ENCODE results near the gene BECN2.

DNA sequence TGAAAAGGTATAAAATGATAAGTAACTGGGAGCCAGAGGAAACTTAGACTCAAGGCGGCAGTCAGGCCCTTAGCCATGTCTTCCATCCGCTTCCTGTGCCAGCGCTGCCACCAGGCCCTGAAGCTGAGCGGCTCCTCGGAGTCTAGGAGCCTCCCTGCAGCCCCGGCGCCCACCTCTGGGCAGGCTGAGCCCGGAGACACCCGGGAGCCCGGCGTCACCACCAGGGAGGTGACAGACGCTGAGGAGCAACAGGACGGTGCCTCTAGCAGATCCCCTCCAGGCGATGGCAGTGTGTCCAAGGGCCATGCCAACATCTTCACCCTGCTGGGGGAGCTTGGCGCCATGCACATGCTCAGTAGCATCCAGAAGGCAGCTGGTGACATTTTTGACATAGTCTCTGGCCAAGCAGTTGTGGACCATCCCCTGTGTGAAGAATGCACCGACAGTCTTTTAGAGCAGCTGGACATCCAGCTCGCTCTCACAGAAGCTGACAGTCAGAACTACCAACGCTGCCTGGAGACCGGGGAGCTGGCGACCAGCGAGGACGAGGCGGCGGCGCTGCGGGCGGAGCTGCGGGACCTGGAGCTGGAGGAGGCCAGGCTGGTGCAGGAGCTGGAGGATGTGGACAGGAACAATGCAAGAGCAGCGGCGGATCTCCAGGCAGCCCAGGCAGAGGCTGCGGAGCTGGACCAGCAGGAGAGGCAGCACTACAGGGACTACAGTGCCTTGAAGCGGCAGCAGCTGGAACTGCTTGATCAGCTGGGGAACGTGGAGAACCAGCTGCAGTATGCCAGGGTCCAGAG is at the start of gene BECN2:
- TF ChIP-seq, protein P1, sequence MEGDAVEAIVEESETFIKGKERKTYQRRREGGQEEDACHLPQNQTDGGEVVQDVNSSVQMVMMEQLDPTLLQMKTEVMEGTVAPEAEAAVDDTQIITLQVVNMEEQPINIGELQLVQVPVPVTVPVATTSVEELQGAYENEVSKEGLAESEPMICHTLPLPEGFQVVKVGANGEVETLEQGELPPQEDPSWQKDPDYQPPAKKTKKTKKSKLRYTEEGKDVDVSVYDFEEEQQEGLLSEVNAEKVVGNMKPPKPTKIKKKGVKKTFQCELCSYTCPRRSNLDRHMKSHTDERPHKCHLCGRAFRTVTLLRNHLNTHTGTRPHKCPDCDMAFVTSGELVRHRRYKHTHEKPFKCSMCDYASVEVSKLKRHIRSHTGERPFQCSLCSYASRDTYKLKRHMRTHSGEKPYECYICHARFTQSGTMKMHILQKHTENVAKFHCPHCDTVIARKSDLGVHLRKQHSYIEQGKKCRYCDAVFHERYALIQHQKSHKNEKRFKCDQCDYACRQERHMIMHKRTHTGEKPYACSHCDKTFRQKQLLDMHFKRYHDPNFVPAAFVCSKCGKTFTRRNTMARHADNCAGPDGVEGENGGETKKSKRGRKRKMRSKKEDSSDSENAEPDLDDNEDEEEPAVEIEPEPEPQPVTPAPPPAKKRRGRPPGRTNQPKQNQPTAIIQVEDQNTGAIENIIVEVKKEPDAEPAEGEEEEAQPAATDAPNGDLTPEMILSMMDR (IDR thresholded peaks at IDR 0.05; ENCODE audit: low read depth, low read length), result no peak
- no peak for TF ChIP-seq EZH2phosphoT487 (IDR thresholded peaks at IDR 0.05; ENCODE audit: low read depth)
